Esophagus squamous epithelium (tissue), 4 donors: ENCODE measurements around the gene NELL1.

Experiments used
- CTCF ChIP-seq, 6 experiments: fragments of 450-650 bp in 4 of 6; fragments of 200-600 bp in 2 of 6; sonication (generic) in 2 of 6; IDR thresholded peaks; one replicate each; pipeline ENCODE4 v1.5.1; 2016 to 2019; ENCODE audit warnings: antibody characterized with exemption in 6 of 6, mild to moderate bottlenecking in 4 of 6, moderate library complexity in 4 of 6
- POLR2A ChIP-seq, 4 donors: fragments of 450-650 bp; IDR thresholded peaks; one replicate each; pipeline ENCODE4 v1.6.1; 2017; ENCODE audit warnings: antibody characterized with exemption in 4 of 4, mild to moderate bottlenecking in 4 of 4, moderate library complexity in 3 of 4

- TF ChIP-seq CTCF (IDR thresholded peaks at IDR 0.05) (no peak), POLR2A (IDR thresholded peaks at IDR 0.05) (no peak)
These were observed 802.9 kb downstream of the NELL1 start for GRCh38 chr11:21472261-21472660.
